Sigmoid colon (tissue), 3 donors: ENCODE measurements around the gene ZRSR2.

Experiments used
- CTCF ChIP-seq, 4 experiments: fragments of 450-650 bp in 3 of 4; fragments of 200-600 bp in 1 of 4; IDR thresholded peaks; one replicate each; pipeline ENCODE4 v1.5.1; 2016 to 2019; ENCODE audit warnings: antibody characterized with exemption in 4 of 4, mild to moderate bottlenecking in 3 of 4, moderate library complexity in 2 of 4
- POLR2A ChIP-seq, 2 donors: fragments of 450-650 bp; IDR thresholded peaks; one replicate each; pipeline ENCODE4 v1.6.1; 2016; ENCODE audit warnings: antibody characterized with exemption in 2 of 2, mild to moderate bottlenecking in 2 of 2, moderate library complexity in 2 of 2

GRCh38 chrX:15812192-15812938 lies 22.1 kb downstream of the ZRSR2 start:
- TF ChIP-seq CTCF (IDR thresholded peaks at IDR 0.05) (no peak), POLR2A (IDR thresholded peaks at IDR 0.05) (no peak)
